GM12878 (cell line): ENCODE measurements around the gene EFHD2.

Experiments
- RB1 ChIP-seq: fragments of 450-650 bp; formaldehyde crosslinking; IDR thresholded peaks from 2 replicates; pipeline ENCODE4 v1.6.1; 2017; ENCODE audit warnings: mild to moderate bottlenecking, borderline replicate concordance
- RFX5 ChIP-seq: IDR thresholded peaks from 2 replicates; pipeline ENCODE4 v1.6.1; 2011; ENCODE audit warnings: low read depth, low read length, improper control_type of control experiment
- ZNF217 ChIP-seq: fragments of 450-650 bp; IDR thresholded peaks from 2 replicates; pipeline ENCODE4 v1.6.1; 2017; ENCODE audit warnings: antibody characterized with exemption, mild to moderate bottlenecking

- no peak for TF ChIP-seq ZNF217
- TF ChIP-seq RB1: no peak
- TF ChIP-seq RFX5: no peak
Measured at GRCh38 chr1:15469361-15469760, 59.7 kb downstream of the EFHD2 start.
